HL-60/S4 (cell line): Measurements from ENCODE around the gene EPB41L2.

Experiments
- in situ Hi-C: fragments of 300-500 bp; cut with MboI; formaldehyde crosslinking; loops from 2 replicates; pipeline ENCODE4 v1.14.3; 2022; ENCODE audit warnings: low sequenced_read_pairs

The EPB41L2 gene

GRCh38 chr6:130882370-130882769, 180.7 kb downstream of the EPB41L2 start:
- in situ Hi-C loops = loop anchor here (10.0 to 25.0 kb wide), 2 partner anchors 242 to 655 kb away; no protein-coding TSS in a partner anchor

DNA sequence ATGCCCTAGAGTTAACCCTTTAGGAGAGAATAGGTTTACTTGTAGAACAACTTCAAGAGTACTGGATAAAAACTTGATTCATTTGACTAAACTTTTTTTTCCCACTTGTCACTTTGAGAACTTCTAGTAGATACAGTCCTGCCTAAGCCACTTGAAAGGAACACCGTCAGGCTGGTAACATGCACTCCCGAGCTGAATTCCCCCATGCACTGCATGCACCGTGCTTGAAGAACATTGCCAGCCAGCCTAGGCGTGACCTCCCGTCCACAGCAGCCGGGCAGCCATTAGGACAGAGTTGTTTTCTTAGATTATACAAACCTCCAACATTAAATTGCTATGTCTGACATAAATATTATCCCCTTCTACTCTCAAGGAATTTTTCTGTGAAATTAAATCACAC, 183.2 kb downstream of the EPB41L2 start:
- in situ Hi-C loops = loop anchor here (10.0 to 25.0 kb wide), 2 partner anchors 245 to 657 kb away; no protein-coding TSS in a partner anchor

DNA sequence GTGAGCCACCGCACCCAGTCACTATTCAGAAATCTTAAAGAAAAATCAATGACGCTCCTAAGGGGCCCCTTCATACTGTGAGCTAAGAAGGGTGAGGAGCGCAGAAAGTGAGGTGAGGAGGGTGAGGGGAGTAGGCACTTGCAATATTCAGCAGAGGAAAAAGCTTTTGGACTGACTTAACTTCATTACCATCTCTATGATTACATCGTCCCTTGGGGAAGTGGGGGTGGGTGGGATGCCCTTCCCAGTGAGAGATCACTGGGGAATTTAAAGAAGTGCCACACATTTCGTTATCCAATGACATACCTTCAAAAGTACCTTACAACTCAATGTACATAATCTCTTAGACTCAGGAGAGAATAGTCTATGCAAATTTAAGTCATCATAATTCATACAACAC, 189.3 kb downstream of the EPB41L2 start:
- in situ Hi-C loops = no loop called here

DNA sequence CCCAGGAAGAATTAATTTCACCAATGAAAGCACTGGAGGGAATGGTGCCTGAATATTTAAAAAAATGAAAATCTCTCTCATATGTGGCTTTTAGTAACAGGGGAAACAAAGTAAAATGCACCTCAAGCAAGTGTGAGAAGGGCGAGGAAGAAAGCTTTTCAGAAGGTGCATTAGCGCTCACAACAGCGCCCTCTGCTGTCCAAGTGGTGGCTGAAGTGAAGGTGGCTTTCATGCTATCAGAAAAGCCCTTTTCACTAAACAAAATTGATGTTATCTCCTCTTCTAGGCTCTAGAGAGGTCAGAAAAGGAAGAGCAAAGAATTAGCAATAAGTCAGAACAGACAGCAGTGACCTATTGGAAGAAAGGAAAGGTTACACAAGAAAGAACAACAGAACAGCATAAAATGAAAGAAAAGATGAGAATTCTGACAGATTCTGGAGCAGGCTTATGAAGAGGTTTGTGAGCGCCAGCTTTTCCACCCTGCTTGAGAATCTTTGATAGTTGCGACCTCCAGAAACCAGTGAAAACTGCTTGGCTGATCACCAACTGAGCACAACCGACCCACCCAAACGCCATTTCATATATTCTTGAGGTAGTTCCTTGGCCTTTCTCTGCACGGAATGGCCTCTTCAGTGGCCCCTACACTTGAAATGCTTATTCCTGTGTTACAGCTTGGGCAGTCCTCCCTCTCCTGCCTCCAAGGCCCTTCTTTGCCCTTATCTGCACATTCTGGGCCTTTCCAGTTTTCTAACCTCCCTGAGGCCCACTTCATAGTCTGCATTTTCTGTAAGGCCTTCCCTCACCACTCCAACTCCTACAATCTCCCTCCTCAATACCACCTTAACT, 190.6 kb downstream of the EPB41L2 start:
- in situ Hi-C loops = no loop called here

GRCh38 chr6:130870179-130870880, 192.7 kb downstream of the EPB41L2 start:
- in situ Hi-C loops = no loop called here

- in situ Hi-C loops = no loop called here
Measured at GRCh38 chr6:130869681-130870080, 193.4 kb downstream of the EPB41L2 start.

- in situ Hi-C loops = no loop called here
Measured at GRCh38 chr6:130865793-130866192, 197.3 kb downstream of the EPB41L2 start.

DNA sequence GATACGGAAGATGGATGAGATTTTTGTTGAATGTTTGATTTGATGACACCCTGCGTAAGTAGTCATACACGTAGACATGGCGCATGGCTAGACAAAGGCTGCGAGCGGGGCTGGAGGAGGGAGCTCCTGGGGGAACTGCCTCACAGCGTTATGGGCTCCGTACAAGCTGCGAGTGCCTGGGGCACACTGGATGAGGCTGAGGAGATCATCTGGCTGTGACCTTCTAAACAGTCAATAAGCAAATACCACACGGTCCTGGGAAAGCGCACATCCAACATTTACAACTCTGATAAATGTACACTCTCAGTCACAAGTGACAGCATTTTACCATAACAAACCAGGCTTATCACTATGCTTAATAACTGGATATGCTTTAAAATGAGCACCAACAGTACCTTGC, 198.7 kb downstream of the EPB41L2 start:
- in situ Hi-C loops = no loop called here

DNA sequence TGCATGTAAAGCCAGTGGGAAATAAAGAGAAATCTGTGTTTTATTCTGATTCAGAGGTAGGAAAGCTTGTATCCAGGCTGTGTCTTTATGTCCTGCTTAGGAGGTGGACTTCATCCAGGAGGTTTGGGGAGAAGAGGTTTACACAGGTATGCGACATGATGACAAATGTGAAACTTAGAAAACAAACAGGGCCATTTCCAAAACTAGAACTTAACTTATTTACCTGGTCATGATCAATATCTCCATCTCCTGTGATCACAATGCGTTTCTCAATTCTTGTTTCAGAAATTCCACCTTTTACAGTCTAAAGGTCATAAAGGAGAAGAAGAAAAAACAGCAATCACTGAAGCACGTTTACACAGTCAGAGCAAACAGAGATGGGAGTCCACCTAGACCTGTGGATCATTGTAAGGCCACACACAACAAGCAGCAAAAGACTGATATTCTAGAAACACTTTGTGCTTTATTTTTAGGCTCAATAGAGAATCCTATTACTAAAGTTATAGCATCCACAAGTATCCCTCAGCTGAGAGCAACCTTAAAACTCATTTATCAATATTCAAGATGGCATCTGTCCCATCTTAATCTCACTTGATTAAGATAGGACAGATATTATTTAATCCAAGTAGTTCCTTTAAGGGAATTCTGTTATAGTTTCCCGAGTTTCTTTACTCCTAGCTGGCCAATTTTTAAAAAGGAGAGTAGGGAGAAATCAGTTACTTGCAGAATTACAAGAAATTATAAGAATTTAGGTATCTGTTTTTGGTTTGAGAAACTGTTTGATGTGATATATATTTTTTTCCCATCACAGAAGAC, 199.4 kb downstream of the EPB41L2 start:
- in situ Hi-C loops = no loop called here

DNA sequence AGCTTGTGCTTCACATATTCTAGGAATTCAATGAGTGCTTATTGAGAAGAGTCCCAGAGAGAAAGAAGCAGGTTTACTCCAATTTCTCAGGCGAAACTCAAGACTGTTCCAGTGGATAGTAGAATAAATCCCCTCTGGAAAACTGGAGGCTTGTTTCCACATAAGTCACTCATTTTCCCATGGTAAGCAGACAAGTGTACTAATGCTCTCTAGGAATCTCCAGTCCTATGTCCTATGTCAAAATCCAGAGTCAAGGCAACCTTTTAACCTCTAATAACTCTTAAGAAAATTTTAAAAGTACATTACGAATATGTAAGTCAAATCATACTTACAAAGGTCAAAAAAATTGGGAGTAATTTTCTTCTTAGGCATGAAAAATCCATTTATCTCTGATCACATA, 200.7 kb downstream of the EPB41L2 start:
- in situ Hi-C loops = no loop called here

- in situ Hi-C loops = no loop called here
Measured at GRCh38 chr6:130859161-130859867, 203.7 kb downstream of the EPB41L2 start.

DNA sequence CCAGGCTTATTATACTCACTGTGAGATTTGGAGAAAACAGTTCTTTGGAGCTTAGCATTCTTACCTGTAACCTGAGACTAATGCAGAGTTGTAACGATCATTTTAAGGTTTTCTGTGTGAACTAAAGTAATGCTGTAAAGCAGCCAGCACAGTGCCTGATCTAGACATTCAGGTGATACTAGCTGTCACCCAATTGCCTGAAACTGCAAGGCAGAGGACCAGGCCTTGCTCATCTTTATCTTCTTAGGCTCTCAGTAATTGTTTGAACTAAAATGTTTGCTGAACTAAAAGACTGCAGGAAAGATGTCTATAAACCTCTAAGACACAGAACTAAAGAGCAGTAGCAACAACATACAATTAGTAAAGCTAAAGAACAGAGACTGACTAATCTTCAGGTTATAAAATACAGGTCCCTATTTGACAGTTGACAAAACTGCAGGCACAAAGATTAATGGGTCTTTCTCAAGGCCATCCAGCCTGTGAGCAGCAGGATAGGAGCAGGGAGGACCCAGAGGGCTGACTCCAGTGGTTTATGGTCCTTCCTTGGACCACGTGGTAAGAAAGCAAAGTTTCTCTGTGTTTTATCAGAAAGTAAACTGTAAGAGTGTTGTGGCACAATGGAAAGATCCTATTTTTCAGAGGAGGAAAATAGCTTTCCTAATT, 204.4 kb downstream of the EPB41L2 start:
- in situ Hi-C loops = no loop called here

- in situ Hi-C loops = no loop called here
Measured at GRCh38 chr6:130858054-130858453, 205.0 kb downstream of the EPB41L2 start.

DNA sequence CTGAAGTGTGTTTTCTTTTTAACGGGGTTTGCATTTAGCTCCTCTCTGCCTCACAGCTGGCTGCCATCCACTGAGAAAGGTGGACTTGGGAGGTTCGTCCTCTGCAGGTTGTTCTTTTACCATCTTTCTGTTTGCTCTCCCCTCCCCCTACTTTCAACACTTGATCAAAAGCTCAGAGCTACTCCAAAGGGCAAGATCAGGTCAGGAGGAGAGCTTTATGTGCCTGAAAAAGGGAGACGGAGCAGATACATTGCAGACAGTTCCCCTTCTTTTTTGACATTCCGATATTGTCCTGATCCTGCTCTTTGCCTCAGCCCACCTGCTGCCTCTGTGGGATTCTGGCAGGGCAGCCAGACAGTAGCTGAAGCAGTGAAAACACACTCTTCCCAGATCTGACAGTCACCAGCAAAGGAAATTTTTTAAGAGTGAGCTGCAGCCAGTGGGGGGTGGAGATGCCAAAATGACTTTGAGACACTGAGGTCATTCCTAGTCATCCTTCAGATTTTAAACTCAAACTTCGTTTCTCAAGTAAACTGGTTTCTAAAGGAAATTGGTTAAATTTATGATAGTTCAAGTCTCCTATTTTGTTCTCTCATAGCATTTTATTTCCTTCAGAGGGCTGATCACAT, 209.4 kb downstream of the EPB41L2 start:
- in situ Hi-C loops = no loop called here

- in situ Hi-C loops = no loop called here
Measured at GRCh38 chr6:130852844-130853554, 210.0 kb downstream of the EPB41L2 start.

GRCh38 chr6:130851026-130851425, 212.0 kb downstream of the EPB41L2 start:
- in situ Hi-C loops = no loop called here

DNA sequence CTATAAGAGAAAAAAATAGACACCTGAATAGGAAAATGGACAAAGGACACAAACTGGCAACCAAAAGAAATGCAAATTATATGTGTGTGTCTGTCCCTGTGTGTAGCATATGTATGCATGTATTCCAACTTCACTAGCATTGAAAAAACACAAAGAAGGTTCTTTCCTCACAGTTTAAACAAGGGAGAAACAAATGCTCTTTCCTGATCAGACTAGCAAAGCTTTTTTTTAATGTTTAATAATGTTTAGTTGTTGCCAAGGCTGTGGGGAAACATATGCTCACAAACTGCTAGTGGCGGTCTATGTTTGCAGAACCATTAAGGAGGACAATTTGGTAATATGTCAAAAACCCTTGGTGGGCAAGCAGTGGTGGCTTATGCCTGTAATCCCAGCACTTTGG, 213.5 kb downstream of the EPB41L2 start:
- in situ Hi-C loops = loop anchor here (25.0 kb wide), 1 partner anchor 812 kb away; no protein-coding TSS in a partner anchor

DNA sequence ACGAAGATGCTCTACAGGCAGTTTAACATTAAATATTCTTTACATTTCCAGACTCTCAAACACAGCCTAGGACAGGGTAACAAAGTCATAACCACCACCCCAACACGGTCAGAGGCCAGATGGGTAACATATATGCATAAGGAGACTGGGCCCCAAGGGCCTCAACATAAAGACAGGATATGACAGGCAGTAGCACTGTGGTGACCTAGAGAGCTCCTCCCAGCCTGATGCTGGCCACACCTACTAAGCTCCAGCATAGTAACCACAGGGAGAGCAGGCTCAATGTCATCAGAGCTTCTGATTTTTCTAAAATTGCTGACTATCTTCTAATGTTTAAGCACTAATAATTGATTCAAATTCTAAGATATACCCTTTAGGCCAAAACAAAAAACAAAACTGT, 214.1 kb downstream of the EPB41L2 start:
- in situ Hi-C loops = loop anchor here (25.0 kb wide), 1 partner anchor 812 kb away; no protein-coding TSS in a partner anchor
